Measurements from ENCODE around the gene TNFRSF1A. TPM values are rescaled to one million over a fixed set of nuclear protein-coding genes. Genes with fewer than 3 reads are reported as not detected.

TNFRSF1A gene
- total RNA-seq, 1 experiment from 2014 or later = 76.7 TPM

GRCh38 chr12:6282453-6282840 lies 59.4 kb downstream of the TNFRSF1A start:
- BruUV-seq (replicated peaks) = no TSS peak
- Mint-ChIP-seq H3K27ac (ENCODE audit: unreplicated experiment) (no peak overlapping the region), H3K4me1 (ENCODE audit: low read depth, unreplicated experiment) (peaks cover 52% of the 10 kb centered on the region), H3K4me3 (ENCODE audit: low read depth, unreplicated experiment) (no peak overlapping the region), H3K27me3 (ENCODE audit: unreplicated experiment) (no peaks in the 10 kb centered on the region), H3K9me3 (ENCODE audit: low read depth, unreplicated experiment) (no peaks in the 10 kb centered on the region), H3K36me3 (ENCODE audit: insufficient read depth, unreplicated experiment) (peaks cover 14% of the 10 kb centered on the region)
- CTCF ChIA-PET = no interaction called here
- DNase-seq = no peak
- TF ChIP-seq, protein P1, sequence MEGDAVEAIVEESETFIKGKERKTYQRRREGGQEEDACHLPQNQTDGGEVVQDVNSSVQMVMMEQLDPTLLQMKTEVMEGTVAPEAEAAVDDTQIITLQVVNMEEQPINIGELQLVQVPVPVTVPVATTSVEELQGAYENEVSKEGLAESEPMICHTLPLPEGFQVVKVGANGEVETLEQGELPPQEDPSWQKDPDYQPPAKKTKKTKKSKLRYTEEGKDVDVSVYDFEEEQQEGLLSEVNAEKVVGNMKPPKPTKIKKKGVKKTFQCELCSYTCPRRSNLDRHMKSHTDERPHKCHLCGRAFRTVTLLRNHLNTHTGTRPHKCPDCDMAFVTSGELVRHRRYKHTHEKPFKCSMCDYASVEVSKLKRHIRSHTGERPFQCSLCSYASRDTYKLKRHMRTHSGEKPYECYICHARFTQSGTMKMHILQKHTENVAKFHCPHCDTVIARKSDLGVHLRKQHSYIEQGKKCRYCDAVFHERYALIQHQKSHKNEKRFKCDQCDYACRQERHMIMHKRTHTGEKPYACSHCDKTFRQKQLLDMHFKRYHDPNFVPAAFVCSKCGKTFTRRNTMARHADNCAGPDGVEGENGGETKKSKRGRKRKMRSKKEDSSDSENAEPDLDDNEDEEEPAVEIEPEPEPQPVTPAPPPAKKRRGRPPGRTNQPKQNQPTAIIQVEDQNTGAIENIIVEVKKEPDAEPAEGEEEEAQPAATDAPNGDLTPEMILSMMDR (IDR thresholded peaks at IDR 0.05; ENCODE audit: unreplicated experiment) = no peak
- intact Hi-C loops (cut with micrococcal nuclease; ENCODE audit: unreplicated experiment) = loop anchor here (10.0 kb wide), 1 partner anchor 298 kb away; no protein-coding TSS in a partner anchor

DNA sequence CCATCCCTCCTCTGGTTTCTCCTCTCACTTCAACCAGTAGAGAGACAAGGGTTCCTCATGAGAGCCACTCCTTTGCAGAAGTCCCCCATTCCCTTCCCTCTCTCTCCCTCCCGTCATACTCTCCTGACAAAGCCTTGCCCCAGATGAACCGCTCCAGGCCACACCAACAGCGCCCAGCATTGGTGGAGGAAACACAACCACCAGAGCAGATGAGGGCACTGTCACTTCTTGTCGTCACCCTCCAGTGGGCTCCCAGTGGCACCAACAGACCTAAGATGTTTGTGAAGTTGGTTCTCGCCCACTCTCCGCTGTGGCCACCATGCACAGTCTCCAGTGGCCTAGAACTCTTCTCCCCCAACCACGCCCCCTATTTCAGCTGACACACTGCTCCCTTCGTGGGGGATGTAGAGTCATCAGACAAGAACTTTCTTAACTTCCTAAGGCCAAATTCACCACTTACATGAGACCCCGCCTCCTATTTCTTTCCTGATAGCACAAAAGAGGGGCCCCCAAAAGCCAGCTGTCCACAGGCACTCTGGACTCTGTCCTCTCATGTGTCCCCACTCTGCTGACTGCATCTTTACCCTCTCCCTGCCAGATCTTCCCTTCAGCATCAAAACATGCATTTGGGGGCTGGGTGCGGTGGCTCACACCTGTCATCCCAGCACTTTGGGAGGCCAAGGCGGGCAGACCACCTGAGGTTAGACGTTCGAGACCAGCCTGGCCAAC lies 60.6 kb downstream of the TNFRSF1A start:
- CTCF ChIA-PET = no interaction called here

DNA sequence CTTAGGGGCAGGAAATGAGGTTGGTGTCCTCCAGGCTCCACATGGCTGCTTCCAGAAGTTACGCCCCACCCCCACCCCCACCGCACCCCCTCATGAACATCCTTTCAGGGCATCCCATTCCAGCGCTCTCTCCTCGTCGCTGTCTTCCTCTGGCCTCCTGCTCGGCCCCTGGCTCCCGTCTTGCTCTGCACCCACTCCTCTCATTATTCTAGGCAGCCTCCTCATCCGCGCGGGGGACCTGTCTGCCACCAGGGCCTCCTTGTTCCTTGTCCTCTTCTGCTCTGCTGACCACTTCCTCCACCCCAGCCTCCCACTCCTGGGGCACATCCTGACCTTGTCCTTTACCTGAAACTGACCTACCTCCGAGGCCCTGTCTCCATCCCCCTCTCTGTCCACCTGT lies 61.2 kb downstream of the TNFRSF1A start:
- TF ChIP-seq, protein P1 (IDR thresholded peaks at IDR 0.05; ENCODE audit: unreplicated experiment) = no peak
- peaks cover 53% of the 10 kb centered on the region for H3K4me1 Mint-ChIP-seq (ENCODE audit: low read depth, unreplicated experiment)
- no TSS peak for BruUV-seq (replicated peaks)

More for the DNA sequence above, 60.6 kb downstream of the TNFRSF1A start:
- no peak for DNase-seq
- H3K9me3 Mint-ChIP-seq (ENCODE audit: low read depth, unreplicated experiment) = no peaks in the 10 kb centered on the region
- H3K4me1 Mint-ChIP-seq (ENCODE audit: low read depth, unreplicated experiment) = peaks cover 53% of the 10 kb centered on the region
- no TSS peak for BruUV-seq (replicated peaks)
- TF ChIP-seq, protein P1 (IDR thresholded peaks at IDR 0.05; ENCODE audit: unreplicated experiment) = no peak
- H3K4me3 Mint-ChIP-seq (ENCODE audit: low read depth, unreplicated experiment) = no peak overlapping the region
- H3K27me3 Mint-ChIP-seq (ENCODE audit: unreplicated experiment) = no peaks in the 10 kb centered on the region
- H3K36me3 Mint-ChIP-seq (ENCODE audit: insufficient read depth, unreplicated experiment) = peaks cover 14% of the 10 kb centered on the region
- intact Hi-C loops (cut with micrococcal nuclease; ENCODE audit: unreplicated experiment) = loop anchor here (10.0 kb wide), 1 partner anchor 296 kb away; no protein-coding TSS in a partner anchor
- H3K27ac Mint-ChIP-seq (ENCODE audit: unreplicated experiment) = peak overlapping the region; percentile 64

GRCh38 chr12:6280053-6280469 lies 61.8 kb downstream of the TNFRSF1A start:
- Mint-ChIP-seq H3K4me1 (ENCODE audit: low read depth, unreplicated experiment) (peaks cover 52% of the 10 kb centered on the region), H3K36me3 (ENCODE audit: insufficient read depth, unreplicated experiment) (peaks cover 14% of the 10 kb centered on the region), H3K27ac (ENCODE audit: unreplicated experiment) (peak overlapping the region; percentile 64), H3K27me3 (ENCODE audit: unreplicated experiment) (no peaks in the 10 kb centered on the region), H3K4me3 (ENCODE audit: low read depth, unreplicated experiment) (peak overlapping the region; percentile 49), H3K9me3 (ENCODE audit: low read depth, unreplicated experiment) (no peaks in the 10 kb centered on the region)
- CTCF ChIA-PET = interaction anchor here (0.5 to 4.0 kb wide), 9 partner anchors 15 to 291 kb away, joined by 3 to 48 read pairs (median 5); no protein-coding TSS in a partner anchor
- BruUV-seq (replicated peaks) = no TSS peak
- DNase-seq = peak; percentile 72
- intact Hi-C loops (cut with micrococcal nuclease; ENCODE audit: unreplicated experiment) = loop anchor here (10.0 kb wide), 1 partner anchor 295 kb away; no protein-coding TSS in a partner anchor
- TF ChIP-seq, protein P1 (IDR thresholded peaks at IDR 0.05; ENCODE audit: unreplicated experiment) = no peak

More for the DNA sequence above, 61.2 kb downstream of the TNFRSF1A start:
- H3K9me3 Mint-ChIP-seq (ENCODE audit: low read depth, unreplicated experiment) = no peaks in the 10 kb centered on the region
- no peaks in the 10 kb centered on the region for H3K27me3 Mint-ChIP-seq (ENCODE audit: unreplicated experiment)
- peaks cover 14% of the 10 kb centered on the region for H3K36me3 Mint-ChIP-seq (ENCODE audit: insufficient read depth, unreplicated experiment)
- intact Hi-C loops (cut with micrococcal nuclease; ENCODE audit: unreplicated experiment) = loop anchor here (10.0 kb wide), 1 partner anchor 296 kb away; no protein-coding TSS in a partner anchor
- H3K4me3 Mint-ChIP-seq (ENCODE audit: low read depth, unreplicated experiment) = no peak overlapping the region
- DNase-seq = no peak
- H3K27ac Mint-ChIP-seq (ENCODE audit: unreplicated experiment) = peak overlapping the region; percentile 64
- CTCF ChIA-PET = interaction anchor here (0.5 to 4.0 kb wide), 5 partner anchors 31 to 292 kb away, joined by 5 to 48 read pairs (median 6); no protein-coding TSS in a partner anchor

All from Calu3 (cell line).